Activated CD4-positive, alpha-beta T cell treated with anti-CD3 and anti-CD28 coated beads, Interleukin-2, amount 50 U/mL, for 4 hours (primary cell): Measurements from ENCODE around the gene SPOUT1.
A peak's percentile ranks its signal among the peaks of the same experiment; 100 is the strongest.

Source experiments
- DNase-seq, 2 experiments: peaks; one replicate each; pipeline ENCODE4 v3.0.0-alpha.2; 2020

The SPOUT1 gene

GRCh38 chr9:128835246-128836210 is 5.9 kb upstream of the SPOUT1 start:
- no peak for DNase-seq

GRCh38 chr9:128833696-128834095 is 4.1 kb upstream of the SPOUT1 start:
- DNase-seq, result no peak

- DNase-seq, result no peak
Observed at GRCh38 chr9:128828719-128829452, 708 bp downstream of the SPOUT1 start.

- no peak for DNase-seq
Observed at GRCh38 chr9:128828267-128828666, 1.3 kb downstream of the SPOUT1 start.

- DNase-seq, result no peak
Observed at GRCh38 chr9:128825923-128826700, 3.5 kb downstream of the SPOUT1 start.

- DNase-seq, result no peak
Observed at GRCh38 chr9:128824911-128825310, 4.7 kb downstream of the SPOUT1 start.

- DNase-seq, result no peak
Observed at GRCh38 chr9:128823903-128824406, 5.6 kb downstream of the SPOUT1 start.

GRCh38 chr9:128823362-128823902 is 6.2 kb downstream of the SPOUT1 start:
- DNase-seq, result no peak

GRCh38 chr9:128822407-128823042 is 7.1 kb downstream of the SPOUT1 start:
- no peak for DNase-seq

GRCh38 chr9:128821584-128822406 is 7.8 kb downstream of the SPOUT1 start:
- DNase-seq, result no peak

- DNase-seq, result no peak
Observed at GRCh38 chr9:128820665-128821583, 8.7 kb downstream of the SPOUT1 start.

- DNase-seq, result no peak
Observed at GRCh38 chr9:128819716-128820664, 9.6 kb downstream of the SPOUT1 start.

- DNase-seq, result peak; percentile 32 to 40
Observed at GRCh38 chr9:128818839-128819715, 10.5 kb downstream of the SPOUT1 start.

GRCh38 chr9:128818099-128818838 is 11.3 kb downstream of the SPOUT1 start, which contains the start of gene ENDOG:
ENDOG (plus strand) TSS chr9:128818500; CDS start chr9:128818685, 185 bp downstream.
- DNase-seq, result peak; percentile 95 to 96

GRCh38 chr9:128810873-128811272 is 18.7 kb downstream of the SPOUT1 start:
- DNase-seq, result no peak

- no peak for DNase-seq
Observed at GRCh38 chr9:128809831-128810230, 19.8 kb downstream of the SPOUT1 start.
